SH-SY5Y (cell line): Measurements from ENCODE around the gene TCF23.

Experiments
- GATA2 ChIP-seq: IDR thresholded peaks from 2 replicates; pipeline ENCODE4 v1.6.1; 2011; ENCODE audit warnings: mild to moderate bottlenecking, low read depth, low read length
- GATA3 ChIP-seq: IDR thresholded peaks from 2 replicates; pipeline ENCODE4 v1.6.1; 2011; ENCODE audit warnings: low read depth, mild to moderate bottlenecking, low read length, moderate library complexity

Gene TCF23

GRCh38 chr2:27186613-27187345, 38.0 kb downstream of the TCF23 start:
- TF ChIP-seq GATA3 (no peak), GATA2 (no peak)

GRCh38 chr2:27189989-27190388, 41.2 kb downstream of the TCF23 start:
- TF ChIP-seq GATA2 (no peak), GATA3 (no peak)

DNA sequence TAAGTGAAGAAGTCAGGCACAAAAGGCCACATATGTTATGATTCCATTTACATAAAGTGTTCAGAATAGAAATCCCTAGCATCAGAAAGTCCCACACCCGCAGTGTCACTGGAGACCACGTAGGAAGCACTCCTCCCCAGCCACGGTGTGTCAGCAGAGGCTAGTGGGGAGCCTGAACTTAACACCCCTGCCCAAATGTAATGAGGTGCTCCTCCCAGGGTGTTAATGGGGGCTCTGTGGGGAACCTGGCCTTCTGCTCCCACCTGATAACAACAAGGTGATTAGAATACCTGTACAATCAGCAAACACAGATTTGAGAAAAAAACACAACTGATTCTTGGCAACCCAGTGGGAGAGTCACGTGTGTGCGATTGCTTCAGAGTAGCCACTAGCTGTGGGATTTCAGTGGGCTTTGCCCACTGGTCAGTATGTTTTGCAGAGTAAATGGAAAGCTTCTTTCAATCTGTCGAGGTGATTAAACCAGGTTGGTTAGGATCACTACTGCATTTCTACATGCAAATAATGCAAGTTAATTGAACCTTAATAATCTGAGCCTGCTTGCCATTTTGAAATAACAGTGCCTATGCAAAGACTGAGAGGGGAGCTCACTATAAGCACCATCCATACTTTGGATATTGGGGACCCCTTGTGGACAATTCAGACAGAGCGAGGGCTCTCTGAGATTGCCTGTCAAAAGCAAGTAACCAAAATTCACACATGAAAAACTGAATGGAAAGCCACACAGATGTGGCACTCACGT, 42.4 kb downstream of the TCF23 start:
- TF ChIP-seq GATA2: no peak
- TF ChIP-seq GATA3: no peak

- TF ChIP-seq GATA3 (no peak), GATA2 (no peak)
Observed at GRCh38 chr2:27194538-27195354, 45.9 kb downstream of the TCF23 start.

DNA sequence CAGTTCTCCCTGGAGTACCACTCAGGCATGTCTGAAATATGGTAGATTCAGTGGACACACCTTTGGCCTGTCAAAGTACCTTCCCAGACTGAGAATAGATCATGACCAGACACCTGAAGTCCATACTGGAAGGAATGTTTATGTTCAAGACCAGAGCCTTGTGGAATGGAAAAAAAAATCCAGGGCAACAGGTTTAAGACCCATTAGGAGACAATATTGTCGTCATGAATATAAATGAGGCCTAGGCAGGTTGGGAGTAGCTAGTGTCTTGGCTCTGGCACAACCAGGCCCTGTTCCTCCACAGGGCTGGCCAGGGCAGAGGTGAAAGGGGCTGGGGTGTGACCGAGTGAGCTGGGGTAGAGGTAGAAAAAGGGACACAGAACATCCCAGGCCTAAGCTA, 49.8 kb downstream of the TCF23 start:
- TF ChIP-seq GATA2 (no peak), GATA3 (no peak)

GRCh38 chr2:27199241-27199640, 50.4 kb downstream of the TCF23 start:
- TF ChIP-seq GATA2: no peak
- TF ChIP-seq GATA3: no peak

- TF ChIP-seq GATA2 (no peak), GATA3 (no peak)
Observed at GRCh38 chr2:27201675-27202074, 52.9 kb downstream of the TCF23 start.

DNA sequence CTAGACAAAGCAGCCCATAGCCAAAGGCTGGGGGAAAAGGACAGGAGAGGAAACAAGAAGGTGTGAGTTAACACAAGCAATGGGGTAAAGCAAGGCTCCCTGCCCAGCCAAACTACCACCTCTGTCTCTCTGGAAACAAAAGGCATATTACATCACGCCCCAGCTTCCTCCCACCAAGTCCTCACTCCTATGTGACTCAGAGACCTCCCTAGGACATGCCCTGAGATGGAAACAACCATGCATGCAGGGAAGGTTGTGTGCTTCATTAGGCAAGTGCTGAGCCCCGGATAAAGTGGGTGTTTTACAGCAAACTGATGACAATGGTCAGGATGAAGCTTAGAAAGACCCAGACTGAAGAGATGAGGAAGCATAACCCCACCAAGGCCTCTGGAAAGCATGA, 54.0 kb downstream of the TCF23 start:
- TF ChIP-seq GATA2 (no peak), GATA3 (no peak)

DNA sequence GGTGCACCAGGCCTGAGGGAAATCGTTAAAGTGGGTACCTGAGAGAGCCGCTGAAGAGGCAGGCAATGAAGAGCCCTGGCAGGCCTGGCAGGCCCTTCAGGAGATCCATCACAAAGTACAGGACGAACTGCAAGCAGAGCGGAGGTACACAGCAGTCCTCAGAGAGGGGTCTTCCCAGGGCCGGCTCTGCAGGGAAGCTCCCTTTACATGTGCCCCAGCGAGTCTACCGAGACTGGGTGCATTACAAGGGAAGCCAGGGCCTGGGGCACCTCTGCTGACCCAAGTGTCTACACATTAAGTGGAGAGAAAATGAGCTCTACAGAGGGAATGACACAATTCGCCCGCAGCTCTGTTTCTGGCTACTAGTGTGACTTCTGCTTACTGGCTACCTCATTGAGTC, 54.9 kb downstream of the TCF23 start:
- no peak for TF ChIP-seq GATA2
- no peak for TF ChIP-seq GATA3

GRCh38 chr2:27204566-27204965, 55.8 kb downstream of the TCF23 start:
- no peak for TF ChIP-seq GATA3
- no peak for TF ChIP-seq GATA2

DNA sequence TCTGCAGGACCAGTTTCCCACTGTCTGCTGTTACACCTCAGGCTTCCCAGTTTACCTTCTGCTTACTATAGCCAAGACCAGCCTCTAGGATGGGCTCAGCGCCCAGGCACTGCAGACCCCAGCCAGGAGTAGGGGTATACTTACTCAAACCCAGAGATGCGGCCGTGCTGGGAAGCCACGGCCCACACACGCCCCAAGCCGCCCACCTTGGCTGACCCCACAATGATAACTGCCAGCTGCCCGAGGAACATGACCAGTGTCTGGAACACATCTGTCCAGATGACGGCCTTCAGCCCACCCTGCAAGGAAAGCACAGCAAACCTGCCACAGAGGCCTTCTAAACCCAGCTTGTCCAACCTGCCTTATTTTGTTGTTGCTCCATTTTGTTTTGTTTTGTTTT, 56.4 kb downstream of the TCF23 start:
- TF ChIP-seq GATA2: no peak
- no peak for TF ChIP-seq GATA3

DNA sequence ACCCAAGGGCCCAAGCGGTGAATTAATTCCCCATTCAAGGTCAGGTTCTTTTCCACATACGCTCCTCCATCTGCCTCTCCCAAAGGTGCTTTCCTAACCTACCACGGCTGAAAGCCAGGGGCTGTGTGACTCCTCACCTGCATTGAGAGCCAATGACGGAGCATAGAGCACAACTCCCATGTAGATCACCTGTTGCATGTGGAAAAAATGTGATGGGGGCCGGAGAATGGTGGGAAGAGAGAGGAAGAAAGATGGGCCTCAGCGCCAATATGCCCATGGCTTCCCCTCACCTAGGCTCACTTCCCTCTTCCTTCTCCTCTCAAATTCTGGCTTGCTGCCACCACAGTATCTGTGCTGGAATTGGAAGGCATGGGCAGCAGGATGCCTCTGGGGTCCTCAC, 57.5 kb downstream of the TCF23 start:
- TF ChIP-seq GATA2 (no peak), GATA3 (no peak)
